Stimulated activated CD4-positive, alpha-beta T cell treated with anti-CD3 and anti-CD28 coated beads, Interleukin-12 subunit alpha, Interleukin-12 subunit beta, amount 100 ng/mL, for 24 hours (primary cell): Measurements from ENCODE around the gene TGFBR1.
A peak's percentile ranks its signal among the peaks of the same experiment; 100 is the strongest.
"Not testable (repeated sequence)": the region's sequence is repeated elsewhere in the genome, so short reads cannot be mapped to it uniquely, and the experiment has no call there.

ENCODE experiments used
- DNase-seq, 2 experiments: peaks; one replicate each; pipeline ENCODE4 v3.0.0-alpha.2; 2020; ENCODE audit warnings: low read depth in 2 of 2

TGFBR1 gene

DNA sequence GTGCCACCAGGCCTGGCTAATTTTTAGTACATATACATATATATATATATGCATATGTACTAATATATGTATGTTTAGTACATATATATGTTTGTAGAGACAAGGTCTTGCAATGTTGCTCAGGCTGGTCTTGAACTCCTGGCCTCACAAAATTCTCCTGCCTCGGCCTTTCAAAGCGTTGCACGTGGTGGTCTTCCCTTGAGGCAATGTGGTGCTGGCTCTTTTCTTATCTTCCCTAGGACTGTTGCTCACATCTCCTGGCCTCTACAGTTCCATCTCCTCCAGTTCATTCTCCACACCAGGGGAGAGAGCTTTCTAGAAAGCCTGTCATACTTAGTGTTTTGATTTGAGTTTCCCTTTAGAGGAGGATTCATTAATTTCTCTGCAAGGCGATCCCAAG, 28.9 kb upstream of the TGFBR1 start:
- DNase-seq, result no peak

DNA sequence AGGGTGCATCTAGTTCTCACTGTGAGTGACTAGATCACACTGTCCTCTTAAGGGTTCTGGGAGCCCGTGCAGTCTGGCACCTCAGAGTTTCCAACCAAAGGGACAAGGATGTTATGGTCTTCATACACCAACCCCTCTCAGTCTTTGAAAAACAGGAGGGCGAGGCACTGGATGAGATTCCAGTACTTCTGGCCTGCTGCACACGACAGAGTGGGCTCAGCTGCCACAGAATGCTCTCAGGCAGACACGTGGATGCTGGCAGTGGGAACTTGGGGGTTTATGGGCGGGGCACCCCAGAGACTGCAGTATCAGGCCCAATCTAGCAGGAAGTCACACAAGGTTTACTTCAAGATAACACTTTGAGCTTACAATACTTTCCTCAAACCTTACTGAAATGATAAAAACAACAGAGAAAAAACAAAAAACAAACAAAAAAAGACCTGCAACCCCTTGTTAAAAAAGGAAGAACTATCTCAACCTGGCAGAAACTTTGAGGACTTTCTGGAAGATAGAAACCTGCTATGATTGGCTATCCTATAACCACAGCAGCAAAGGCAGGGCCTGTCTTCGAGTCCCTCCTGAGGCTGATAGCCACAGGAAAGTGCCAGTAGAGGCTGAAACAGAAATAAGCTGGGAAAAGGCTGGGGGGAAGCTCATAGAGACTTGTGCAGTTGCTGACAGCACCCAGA, 28.3 kb upstream of the TGFBR1 start:
- DNase-seq, result no peak

DNA sequence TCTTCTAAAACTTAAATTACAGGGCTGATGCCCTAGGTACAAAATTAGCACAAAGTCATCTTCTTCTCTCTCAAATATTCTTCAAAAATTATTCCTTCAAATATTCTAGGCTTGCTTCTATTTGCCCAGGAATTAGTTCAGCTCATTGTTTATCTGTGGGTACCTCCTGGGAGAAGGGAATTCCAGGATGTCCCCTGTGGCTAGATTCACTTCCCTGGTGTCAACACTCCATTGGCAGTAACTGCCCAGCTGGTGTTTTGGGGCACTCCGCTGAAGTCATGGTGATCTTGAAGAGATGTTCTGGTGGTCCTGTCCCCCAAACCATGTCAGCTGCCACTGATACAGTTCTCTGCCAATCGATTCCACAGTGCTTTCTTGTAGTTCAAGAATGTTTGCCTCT, 26.2 kb upstream of the TGFBR1 start:
- DNase-seq, result no peak

DNA sequence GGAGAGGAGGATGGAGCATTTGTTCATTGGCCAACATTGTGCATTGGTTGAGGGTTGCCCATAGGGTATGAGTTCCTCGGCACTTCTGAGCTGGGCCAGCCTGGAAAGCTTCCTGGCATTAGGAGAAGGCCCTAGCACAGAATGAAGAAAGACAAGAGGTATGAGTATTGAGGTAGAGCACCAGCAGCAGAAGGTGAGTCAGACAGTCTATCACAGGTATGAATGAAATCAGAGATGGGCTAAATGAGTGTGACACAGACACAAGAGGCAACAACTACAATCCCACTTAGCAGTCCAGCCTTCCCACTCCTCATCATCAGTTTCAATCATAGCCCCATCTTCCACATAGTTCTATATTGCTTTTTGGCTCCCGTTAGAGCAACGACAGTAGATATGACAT, 25.4 kb upstream of the TGFBR1 start:
- no peak for DNase-seq

DNA sequence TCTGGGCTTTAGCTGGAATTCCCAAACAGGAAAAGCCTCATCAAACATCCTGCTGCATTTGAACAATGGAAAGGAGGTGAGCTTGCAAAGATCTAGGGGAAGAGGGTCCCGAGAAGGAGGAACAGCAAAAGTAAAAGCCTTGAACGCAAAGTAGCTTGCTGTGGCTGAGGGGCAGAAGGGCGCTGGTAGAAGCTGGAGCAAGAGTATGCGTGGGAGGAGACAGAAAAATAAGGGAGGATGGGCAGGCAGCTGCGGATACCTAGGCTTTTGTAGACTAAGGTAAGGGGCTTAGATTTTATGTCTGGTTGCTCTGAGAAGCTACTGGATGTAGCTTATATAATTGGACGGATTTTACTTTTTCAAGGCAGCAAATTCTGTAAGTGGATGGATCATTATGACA, 21.9 kb upstream of the TGFBR1 start:
- no peak for DNase-seq

DNA sequence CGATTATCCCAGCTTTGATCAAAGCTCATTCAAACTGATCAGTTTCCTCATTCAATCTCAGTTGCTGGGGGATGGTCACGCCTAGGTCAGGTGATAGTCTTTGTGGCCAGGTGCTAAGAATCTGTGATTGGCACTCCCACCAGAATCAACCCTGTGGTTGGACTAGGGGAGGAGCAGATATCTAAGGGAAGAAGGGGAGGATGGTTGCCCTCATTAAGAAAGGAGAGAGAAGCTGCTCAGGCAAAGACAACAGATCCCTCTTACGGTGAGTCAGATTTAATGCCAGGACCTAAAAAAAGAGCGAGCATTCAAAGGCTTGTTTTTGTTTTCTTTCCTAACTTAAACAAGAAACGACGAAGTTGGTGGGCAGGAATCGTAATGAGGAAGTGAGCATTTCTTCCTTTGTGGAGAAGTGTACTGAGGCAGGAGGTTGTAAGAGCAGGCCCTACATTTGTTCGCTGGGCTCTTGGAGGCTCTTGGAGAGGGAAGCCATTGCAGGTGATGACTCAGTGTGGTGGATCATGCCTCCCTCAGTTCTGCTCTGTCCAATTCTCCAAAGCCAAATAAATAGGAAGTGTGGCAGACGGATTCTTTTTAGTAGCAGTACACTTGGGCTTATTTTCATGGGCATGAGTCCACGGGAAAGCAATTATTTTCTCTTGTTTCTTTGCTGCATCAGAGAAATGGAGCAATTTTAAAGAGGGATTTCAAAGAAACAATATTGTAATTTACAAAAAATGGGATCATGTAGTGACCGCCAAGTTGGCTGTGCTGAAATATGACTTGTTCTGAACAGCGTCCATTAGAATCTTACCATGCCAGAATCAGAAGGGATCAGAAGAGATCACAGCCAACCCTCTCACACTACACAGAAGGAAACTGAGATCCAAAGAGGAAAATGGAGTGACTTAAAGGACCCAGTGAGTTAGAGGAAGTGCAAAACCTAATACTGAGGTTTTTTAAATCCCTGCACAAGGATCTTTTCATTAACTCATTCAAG, 18.7 kb upstream of the TGFBR1 start:
- no peak for DNase-seq

DNA sequence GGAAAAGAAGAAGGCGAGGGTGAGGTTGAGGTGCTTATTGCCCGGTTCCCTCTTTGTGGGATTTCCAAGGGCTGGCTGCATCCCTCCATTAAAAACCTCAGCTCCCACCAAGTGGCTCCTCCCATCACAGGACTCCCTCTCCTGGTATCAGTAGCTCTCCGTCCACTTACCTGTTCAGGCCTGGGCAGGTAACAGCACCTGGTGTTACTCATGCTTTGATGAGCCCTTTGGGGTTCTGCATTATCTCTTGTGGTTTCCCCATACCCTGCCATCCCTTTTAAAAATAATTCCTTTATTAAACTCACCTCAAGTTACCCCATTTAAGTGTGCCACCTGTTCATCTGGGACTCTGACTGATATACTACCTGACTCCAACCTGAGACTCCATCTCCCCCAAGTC, 17.5 kb upstream of the TGFBR1 start:
- no peak for DNase-seq

DNA sequence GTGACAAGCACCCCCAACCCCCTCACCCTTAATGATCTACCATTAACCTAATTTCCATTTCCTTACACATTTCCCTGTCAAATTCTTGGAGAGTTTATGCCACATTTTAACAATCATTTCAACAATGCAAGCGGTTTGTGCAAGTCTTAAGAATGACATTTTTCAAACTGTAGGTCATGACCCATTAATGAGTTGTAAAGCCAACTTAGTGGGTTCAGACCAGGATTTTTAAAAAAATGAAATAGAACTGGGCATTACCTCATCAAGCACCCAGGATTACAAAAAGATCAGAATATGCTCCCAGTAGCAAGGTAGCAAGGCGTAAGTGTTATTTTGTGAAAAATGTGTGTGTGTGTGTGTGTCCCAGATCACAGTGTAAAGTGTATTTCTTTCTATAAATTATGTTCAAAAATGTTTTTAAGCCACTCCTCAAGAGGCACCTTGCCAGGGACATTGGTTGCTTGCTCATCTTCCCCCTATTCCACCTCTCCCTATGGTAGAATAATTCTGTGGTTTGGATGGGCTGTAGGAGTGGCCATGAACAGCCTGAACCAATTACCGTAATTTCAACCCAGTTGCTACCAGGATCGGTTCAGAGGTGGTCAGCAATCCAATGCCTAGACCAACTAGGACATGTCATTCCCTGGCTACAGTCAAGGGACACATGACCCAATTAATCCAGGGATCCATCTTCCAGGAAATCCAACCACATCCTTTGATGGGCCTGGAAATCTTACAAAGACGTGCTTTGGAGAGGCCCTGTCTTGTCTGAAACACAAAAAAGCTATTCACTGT, 14.4 kb upstream of the TGFBR1 start:
- DNase-seq, result no peak

DNA sequence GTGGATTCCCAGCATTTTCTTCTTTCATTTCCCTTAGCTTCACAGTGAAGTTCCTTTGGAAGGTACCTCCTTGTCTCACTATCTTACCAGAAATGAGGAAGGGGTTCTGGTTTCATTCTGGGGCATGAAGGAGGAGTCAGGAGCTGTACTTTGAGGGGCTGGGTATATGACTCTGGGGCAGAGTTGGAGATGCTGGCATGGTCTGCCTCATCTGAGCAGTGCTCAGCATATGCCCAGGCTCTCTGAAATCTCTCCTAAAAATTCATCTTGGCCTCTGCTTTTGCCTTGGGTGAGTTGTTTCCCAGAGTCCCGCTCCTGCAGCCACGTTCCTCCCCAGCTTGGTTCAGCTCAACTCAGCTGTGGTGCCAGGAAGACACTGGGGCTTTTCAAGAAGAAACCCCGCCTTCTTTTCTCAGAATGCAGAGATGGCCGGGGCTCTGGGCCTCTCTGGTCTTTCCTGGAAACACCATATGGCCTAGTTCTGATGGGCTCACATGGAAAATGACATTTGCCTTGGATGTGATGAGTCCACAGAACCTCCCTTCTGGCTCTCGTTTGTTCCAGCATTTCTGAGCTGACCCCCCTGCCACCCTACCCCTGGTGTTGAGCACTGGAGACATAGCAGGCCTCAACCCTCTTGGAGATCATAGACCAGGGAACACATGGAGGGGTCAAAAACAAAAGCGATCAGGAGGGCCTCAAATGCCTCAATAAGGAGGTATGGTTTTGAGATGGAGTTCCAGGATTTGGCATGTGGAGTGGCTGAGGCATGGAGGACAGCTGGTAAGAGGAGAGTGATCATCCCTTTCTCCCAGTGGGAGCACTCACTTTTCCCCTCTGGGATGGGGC, 12.0 kb upstream of the TGFBR1 start:
- DNase-seq, result peak in 1 of 2 experiments; percentile 13

DNA sequence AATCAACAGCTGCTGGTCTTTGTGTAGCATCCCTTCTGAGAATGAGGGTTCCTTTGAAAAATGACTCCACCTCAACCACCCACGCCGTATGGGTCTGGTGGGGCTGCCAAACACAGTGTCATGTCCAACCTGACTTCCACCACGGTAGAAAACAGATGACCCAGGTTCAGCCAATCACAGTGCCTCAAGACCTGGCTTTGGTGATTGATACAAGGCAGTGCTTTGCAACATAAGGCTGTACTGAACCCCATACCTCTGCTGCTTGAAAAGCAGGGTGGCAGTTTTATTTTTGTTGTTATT, 11.5 kb upstream of the TGFBR1 start:
- DNase-seq, result no peak

DNA sequence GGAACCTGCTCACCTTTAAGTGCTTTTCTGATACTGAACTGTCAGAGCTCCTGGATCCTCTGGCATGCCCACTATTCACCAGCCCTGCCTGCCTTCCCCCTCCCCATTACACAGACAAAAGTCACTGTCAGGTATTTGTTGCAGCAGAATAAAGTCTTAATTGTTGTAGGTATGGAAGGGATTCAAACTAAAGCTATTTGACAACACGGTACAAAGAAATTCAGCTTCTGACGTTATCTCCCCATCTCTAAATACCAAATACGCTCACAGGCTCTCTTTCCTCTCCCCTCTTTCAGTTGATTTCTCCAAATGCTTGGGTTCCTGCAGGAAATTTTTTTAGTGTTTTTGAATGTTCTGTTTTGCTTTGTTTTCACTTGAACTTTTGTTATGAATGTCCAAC, 9.3 kb upstream of the TGFBR1 start:
- no peak for DNase-seq

DNA sequence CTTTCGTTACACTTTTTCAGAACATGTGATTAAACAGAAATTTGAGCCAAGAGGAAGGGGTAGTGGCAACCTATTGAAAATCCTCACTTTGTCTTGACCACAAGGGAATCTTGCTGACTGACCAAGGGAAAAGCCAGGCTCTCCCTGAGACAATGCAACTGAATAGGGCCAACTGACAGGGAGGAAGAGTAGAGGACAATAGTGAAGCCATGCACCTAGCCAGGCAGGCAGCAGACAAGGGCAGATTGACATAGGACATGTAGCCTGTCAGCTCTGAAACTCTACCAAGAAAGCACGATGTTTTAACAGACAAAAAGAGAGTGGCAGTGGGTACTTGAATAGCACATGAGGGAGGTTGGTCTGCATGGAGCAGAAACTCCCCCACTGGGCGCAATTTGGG, 8.5 kb upstream of the TGFBR1 start:
- no peak for DNase-seq

DNA sequence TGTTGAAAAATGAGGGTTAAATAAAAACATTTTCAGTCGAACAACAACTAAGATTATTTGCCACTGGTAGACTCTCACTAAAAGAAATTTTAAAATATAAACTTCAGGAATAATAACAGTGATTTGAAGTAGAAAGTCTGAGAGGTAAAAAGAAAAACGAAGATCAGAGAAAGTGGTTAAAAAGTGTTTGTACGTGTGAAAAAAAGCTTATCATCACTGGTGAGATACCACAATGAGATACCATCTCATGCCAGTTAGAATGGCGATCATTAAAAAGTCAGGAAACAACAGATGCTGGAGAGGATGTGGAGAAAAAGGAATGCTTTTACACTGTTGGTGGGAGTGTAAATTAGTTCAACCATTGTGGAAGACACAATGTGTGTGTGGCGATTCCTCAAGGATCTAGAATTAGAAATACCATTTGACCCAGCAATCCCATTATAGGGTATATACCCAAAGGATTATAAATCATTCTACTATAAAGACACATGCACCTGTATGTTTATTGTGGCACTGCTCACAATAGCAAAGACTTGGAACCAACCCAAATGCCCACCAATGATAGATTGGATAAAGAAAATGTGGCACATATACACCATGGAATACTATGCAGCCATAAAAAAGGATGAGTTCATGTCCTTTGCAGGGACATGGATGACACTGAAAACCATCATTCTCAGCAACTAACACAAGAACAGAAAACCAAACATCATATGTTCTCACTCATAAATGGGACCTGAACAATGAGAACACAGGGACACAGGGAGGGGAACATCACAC, 4.9 kb upstream of the TGFBR1 start:
- not testable (repeated sequence) for DNase-seq

DNA sequence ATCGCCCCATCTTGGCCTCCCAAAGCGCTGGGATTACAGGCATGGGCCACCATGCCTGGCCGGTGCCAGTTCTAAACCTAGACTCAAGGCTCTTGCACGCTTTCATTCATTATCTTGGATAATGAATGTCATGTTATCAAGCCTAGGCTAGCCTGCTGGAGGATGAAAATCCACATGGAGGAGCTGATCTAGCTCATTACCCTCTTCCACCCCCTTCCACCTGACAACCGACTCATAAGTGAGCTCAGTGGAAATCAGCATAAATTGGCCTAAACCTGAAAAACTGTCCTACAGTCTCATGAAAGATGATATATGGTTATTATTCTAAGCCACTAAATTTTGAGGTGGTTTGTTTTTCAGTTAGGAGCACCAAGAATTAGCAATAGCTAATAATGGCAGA, 3.6 kb upstream of the TGFBR1 start:
- no peak for DNase-seq

DNA sequence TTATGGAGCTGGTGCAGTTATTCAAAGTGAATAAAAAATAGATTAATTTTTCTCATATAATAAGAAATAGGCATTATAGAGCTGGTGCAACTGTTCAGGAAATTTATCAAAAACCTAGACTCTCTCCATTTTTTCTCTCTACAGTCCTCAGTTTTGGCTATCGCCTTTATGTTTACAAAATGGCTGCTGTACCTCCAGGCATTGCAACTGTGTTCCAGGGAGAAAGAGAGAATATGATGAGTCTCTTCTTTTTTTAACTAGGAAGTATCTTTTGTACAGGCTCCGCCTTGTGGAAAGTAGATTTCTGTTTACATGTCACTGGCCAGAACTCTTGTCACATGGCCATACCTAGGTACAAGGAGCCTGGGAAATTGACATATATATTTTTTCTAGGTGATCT, 3.1 kb upstream of the TGFBR1 start:
- no peak for DNase-seq

DNA sequence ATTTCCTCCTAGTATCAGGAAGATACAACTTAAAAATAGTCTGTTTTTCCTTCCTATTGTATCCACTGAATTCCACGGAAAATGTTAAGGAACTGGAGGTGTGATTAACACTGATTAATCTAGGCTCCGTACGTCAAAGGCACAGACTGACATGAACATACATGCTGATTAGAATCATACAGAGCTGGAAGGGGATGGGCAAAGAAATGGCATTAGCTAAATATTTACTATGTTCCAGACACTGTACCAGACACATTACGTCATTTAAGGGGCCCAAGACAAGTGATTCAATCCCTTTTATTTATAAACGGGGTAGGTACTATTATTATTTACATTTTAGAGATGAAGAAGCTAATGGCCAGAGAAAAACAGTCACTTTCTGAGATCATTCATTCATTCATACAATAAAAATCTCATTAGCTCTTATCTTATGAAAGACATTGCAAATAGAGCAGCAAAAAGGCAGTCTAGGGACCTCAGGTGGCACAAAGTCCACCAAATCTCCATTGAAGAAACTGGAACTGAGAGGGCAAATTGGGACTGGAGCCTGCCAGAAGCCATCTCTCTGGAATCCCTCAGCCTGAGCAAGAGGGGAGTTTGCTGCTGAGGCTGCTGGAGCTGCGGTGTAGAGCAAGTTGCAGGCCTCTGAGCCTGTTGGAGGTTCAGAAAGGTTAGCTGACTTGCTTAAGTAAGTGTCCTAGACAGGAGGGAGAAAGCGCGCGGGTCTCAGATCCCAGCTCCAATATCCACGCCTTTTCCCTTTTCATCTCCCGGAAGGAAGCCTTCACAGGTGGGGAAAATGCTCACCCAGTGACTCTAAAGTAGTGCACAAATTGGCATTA, 1.6 kb upstream of the TGFBR1 start:
- DNase-seq, result no peak

DNA sequence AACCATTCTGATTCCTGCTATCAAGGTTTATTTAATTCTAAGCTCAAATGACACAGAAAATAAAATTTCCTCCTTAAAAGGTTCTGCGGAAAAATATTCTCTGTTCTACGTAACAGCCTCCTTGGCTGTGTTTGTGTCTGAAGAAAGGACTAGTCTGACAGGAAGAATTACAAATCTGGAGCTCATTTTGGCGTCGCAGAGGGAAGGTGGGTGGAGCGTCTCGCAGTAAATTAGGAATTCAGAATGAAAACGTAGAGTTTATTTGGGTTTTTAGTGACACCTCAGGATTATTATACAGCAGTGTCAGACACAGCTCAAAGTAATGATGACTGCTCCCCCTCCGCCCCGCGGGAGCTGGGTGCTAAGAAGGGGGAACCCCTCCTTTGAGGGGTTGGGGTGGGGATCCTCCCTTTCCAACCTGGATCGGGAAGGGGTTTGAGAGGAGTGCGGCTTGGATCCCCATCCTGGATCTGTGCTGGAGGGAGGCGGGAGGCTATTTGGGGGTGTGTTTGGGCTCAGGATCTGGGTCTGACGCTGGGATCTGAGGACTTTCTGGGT, 933 bp upstream of the TGFBR1 start:
- DNase-seq, result no peak

DNA sequence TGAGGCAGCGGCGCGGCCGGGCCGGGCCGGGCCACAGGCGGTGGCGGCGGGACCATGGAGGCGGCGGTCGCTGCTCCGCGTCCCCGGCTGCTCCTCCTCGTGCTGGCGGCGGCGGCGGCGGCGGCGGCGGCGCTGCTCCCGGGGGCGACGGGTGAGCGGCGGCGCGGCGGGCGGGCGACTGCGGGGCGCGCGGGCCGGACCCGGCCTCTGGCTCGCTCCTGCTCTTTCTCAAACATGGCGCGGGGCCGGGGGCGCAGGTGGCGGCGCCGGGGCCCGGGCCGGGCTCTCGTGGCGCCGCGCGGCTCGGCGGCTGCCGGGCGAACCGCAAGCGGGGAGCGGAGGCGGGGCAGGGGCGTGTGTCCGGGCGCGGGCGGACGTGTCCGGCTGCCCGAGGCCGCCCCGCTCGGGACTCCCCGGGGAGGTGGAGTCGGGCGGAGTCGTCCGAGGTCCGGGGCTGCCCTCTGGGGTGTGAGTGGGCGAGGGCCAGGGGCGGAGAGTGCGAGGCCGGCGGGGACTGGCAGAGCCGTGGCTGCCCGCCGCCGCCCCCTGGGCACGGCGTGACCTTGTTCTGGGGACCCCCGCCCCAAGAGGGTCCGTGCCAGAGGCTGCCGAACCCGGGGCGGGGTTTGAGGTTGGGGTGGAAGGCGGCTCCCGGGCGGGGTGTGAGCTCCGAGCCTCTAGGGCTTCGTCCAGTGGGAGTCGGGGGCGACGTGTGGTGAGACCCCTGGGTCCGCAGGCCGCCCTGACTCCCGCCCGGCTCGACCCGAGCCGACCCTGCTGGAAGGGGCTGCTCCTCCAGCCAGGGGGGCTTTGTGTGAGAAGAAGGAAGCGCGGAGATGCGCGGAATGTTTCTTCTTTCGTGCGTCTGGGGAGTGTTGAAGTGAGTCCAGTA, 485 bp downstream of the TGFBR1 start:
- DNase-seq, result peak; percentile 7 to 24

DNA sequence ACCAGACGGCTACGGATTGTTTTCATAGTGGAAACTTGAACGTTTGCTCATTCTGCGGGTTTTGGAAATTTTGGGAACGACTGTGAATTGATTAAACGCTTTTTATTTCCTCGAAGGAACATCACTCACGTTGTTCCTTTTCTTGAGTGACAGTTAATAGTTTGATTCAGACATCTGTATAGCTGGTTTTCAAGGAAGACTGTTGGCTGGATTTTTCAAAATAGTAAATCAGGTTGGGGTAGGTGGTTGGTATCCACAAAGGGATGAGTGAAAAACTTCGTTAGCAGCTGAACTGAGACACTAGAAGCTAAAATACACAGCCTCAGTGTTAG, 1.1 kb downstream of the TGFBR1 start:
- no peak for DNase-seq
